Stimulated activated CD8-positive, alpha-beta memory T cell treated with anti-CD3 and anti-CD28 coated beads, Interleukin-4, amount 100 ng/mL, for 1 hour (primary cell): ENCODE results near the gene BMERB1.
"Not testable (repeated sequence)": the region's sequence is repeated elsewhere in the genome, so short reads cannot be mapped to it uniquely, and the experiment has no call there.

ENCODE experiments used
- DNase-seq, 2 donors: peaks; one replicate each; pipeline ENCODE4 v3.0.0-alpha.2; 2020; ENCODE audit warnings: low read depth in 2 of 2, low spot score in 1 of 2

The BMERB1 gene

DNA sequence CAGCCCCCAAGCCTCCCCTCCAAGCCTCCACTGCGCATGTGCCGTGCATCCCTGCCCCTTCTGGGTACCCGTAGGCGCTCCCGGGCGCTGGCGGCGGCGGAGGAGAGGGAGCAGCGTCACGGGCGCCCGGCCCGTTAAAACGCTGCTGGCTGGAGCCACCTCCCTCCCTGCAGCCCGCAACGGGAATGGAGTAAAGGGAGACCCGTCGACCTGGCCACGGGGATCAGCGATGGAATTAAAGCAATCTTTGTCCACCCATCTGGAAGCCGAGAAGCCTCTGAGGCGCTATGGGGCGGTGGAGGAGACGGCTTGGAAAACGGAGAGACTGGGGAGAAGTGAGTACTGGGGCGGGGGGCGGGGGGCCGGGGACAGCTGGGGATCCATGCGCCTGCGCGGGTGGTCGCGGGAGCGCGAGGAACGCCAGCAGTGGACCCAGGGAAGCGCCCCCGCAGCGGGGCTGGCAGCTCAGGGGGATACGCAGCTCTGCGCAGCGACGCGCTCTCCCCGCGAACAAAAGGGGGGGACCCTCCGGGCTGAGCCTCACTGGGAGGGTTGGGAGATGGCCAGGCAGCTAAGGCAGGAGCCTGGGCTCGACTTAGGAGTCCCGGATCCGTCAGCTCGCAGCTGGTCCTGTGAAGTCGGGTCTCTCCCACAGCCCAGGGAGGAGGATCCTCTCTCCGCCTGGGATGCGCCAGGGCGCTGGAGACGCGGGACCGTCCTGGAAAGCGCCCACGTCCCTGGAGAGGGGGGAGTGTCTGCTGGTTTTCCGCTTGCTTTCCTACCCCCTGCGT is at the start of gene BMERB1:
BMERB1 (plus strand) TSS at position 164 of the 791 bp plus-strand sequence; CDS start at position 230, 66 bp downstream.
- DNase-seq = peak; percentile 8 to 23

DNA sequence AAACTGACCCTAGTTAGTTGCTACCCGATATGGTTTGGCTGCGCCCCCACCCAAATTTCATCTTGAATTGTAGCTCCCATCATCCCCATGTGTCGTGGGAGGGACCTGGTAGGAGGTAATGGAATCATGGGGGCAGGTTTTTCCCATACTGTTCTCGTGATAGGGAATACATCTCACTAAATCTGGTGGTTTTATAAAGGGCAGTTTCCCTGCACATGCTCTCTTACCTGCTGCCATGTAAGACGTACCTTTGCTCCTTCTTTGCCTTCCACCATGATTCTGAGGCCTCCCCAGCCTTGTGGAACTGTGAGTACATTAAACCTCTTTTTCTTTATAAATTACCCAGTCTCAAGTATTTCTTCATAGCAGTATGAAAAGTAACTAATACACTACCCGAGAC is 46.3 kb upstream of the BMERB1 start:
- not testable (repeated sequence) for DNase-seq

DNA sequence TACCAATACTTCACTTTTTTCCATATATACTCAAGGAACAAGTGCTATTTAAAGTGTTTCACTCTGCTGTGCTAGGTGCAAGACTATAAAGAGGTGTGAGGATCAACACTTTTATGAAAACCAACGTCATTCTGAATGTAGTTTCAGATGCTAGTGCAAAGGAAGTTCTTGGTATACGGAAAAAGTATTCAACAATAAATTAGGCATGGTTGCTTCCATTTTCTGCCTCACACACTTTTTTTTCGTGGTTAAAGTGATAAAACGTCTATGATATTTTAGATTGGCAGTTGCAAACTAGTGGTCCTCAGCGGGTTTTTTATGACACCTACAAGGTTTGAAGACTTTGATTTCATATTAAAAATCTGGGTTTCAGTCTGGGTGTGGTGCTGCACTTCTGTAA is 44.5 kb upstream of the BMERB1 start:
- not testable (repeated sequence) for DNase-seq

DNA sequence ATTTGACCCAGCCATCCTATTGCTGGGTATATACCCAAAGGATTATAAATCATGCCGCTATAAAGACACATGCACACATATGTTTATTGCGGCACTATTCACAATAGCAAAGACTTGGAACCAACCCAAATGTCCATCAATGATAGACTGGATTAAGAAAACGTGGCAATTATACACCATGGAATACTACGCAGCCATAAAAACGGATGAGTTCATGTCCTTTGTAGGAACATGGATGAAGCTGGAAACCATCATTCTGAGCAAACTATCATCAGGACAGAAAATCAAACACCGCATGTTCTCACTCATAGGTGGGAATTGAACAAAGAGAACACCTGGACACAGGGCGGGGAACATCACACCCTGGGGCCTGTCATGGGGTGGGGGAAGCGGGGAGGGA is 41.4 kb upstream of the BMERB1 start:
- not testable (repeated sequence) for DNase-seq

DNA sequence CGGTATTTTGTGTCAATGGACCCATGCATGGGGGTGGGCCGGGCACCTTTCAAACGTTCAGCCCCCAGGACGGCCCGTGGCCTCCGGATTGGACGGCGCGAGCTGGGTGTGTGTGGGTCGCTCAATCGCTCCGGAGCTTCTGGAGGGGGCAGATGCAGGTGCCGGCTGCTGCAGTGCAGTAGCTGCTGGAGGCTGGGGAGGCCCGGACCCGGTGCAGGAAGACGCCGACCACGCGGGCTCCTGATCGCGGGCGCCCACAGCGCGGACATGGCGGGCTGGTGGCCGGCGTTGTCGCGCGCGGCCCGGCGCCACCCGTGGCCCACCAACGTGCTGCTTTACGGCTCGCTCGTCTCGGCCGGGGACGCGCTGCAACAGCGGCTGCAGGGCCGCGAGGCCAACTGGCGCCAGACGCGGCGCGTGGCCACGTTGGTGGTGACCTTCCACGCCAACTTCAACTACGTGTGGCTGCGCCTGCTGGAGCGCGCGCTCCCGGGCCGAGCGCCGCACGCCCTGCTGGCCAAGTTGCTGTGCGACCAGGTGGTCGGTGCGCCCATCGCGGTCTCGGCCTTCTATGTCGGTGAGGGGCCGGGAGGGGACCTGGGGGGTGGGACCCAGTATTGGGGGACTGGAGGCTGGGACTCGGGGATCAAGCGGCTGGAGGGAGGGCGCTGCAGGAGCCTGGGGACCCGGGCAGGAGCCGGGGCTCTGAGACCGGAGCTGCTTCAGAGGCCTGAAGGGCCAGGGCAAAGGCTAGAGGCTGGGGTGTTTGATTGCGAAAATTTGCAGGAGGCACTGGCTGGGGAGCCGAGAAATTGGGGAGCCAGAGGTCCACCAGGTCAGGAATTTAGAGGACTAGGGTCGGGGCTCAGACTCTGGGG is 38.5 kb upstream of the BMERB1 start, which contains the start of gene MPV17L:
MPV17L (plus strand) TSS at position 124 of the 878 bp plus-strand sequence; CDS start at position 268, 144 bp downstream.
- not testable (repeated sequence) for DNase-seq

DNA sequence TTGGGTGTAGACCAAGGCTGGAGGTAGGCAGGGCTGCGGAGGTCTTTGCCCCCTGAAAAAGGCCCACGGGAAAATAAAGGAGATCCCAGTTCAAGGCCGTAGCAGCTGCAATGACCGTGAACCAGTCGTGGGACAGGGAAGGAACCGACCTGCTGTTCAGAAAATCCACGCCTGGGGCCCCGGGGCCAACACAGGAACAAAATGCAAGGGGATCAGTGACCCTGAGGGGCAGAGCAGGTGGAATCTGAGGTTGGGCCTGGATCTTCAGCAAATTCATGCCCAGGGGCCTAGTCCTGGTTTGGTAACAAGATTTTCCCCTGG is 37.9 kb upstream of the BMERB1 start:
- DNase-seq = not testable (repeated sequence)

DNA sequence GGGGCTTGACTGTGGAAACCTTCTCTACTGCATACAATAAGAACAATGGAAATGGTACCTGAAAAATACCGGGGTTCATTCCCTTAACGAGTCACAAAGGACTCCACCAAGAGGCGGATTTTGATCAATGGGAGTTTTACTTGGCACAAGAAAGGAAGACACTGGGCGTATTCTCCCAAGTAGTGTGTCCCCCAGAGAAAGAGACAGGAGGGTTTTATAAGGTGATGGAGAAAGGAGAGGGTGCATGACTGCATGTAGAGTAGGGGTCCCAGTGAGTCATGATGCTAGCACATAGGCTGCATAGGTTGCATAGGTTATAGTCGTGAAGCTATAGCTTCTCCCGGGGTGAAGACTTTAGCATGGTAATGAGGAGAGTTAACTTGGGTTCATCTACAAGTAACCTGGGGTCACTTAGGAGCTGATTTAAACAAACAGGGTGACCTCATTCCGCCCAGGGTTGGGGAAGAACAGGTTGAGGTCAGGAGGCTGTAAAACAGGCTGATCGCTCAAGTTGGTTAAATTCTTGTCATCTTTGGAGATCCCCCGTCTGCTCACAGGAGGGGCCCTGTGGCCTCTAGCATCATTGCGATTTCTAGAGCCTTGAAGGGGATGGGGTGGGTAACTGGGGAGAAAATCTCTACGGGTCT is 37.3 kb upstream of the BMERB1 start:
- no peak for DNase-seq

DNA sequence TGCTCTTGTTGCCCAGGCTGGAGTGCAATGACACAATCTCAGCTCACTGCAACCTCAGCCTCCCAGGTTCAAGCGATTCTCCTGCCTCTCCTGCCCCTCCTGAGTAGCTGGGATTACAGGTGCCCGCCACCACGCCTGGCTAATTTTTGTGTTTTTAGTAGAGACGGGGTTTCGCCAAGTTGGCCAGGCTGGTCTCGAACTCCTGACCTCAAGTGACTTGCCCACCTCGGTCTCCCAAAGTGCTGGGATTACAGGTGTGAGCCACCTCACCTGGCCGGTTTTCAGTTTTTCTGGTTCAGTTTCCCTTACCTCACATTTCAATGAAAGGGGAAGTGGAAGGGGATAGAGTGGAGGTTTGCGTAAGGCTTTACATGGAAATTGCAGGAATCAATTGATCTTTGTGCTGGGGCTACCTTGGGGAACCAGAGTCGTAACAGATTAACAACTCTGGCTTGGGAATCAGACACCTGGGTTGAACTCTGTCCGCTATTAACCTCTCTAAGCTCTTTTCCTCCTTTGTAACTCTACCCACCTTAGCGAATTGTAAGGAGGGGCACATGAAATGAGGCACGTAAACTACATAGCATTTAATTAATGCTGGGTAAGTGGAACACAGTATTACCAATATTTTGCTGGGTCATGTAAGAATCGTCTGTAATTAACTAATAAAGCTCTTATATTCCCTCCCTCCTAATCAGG is 35.6 kb upstream of the BMERB1 start:
- no peak for DNase-seq

DNA sequence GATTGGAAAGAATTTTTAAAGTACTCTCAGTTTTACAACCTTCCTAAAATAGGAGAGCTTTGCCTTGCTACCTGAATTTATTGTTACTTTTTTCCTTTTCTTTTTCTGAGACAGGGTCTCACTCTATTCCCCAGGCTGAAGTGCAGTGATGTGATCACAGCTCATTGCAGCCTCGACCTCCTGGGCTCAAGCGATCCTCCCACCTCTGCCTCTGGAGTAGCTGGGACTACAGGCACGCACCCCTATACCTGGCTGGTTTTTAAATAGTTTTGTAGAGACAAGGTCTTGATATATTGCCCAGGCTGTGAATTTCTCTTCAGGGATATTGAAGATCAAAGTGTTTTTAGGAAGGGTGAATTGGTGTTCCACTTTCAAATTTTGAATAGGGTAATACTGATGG is 35.1 kb upstream of the BMERB1 start:
- no peak for DNase-seq

DNA sequence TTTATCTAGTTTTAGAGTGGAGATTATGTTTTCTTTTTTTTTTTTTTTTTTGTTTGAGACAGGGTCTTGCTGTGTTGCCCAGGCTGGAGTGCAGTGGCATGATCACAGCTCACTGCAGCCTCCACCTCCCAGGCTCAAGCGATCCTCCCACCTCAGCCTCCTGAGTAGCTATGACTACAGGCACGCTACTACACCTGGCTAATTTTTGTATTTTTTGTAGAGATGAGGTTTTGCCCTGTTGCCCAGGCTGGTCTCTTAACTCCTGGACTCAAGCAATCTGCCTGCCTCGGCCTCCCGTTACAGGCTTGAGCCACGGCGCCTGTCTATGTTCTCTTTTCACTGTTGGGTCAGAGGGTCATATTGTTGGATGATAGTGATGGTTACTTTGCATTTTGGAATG is 34.1 kb upstream of the BMERB1 start:
- DNase-seq = not testable (repeated sequence)

DNA sequence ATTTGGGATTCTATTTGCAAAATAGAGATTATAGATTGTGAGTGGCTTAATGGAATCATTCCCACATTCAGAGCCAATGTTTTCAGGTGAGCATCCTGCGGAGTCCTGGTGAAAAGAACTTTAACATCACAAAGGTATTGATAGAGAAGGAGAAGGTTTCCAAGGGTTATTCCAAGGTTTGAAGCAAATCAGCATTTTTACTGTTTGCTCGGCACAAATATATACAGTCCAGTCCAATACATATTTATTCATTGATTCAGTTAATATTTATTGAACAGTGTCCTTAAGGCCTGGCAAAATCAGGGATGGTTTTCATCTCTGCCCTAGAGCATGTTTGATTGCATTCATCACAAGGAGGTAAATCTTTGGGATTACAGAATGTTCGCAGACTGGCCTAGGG is 32.4 kb upstream of the BMERB1 start:
- no peak for DNase-seq

DNA sequence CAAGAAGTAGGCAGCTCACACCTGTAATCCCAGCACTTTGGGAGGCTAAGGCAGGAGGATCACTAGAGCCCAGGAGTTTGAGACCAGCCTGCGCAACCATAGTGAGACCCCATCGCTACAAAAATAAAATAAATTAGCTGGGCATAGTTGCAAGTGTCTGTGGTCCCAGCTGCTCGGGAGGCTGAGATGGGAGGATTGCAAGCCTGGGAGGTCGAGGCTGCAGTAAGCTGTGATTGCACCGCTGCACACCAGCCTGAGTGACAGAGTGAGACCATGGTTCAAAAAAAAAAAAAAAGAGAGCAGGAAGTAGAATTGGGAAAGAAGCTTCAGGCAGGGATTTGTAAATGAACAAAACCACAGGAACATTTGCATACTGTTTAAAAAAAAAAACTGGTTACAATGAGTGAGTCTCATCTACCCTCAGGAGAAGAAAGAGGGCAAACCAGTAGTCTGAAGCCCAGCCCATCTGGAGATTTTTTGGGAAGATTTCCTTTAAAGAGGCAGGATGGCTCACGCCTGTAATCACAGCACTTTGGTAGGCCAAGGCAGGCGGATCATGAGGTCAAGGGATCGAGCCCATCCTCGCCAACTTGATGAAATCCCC is 30.9 kb upstream of the BMERB1 start:
- no peak for DNase-seq

DNA sequence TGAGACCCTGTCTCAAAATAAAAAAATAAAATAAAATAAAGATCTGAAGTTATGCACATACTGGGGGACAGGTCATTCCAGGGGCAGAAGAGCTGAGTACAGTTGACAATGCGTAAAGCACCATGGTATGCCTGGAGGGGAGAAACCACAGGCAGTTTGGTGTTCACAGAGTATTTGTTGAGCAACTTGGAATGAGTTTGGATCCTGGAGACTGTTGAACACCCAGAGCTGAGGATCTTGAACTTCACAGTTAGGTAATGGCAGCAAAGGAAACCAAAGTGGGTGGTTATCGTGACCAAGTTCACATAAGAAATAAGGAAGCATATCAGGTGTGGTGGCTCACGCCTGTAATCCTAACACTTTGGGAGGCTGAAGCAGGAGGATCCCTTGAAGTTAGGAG is 30.3 kb upstream of the BMERB1 start:
- DNase-seq = not testable (repeated sequence)

DNA sequence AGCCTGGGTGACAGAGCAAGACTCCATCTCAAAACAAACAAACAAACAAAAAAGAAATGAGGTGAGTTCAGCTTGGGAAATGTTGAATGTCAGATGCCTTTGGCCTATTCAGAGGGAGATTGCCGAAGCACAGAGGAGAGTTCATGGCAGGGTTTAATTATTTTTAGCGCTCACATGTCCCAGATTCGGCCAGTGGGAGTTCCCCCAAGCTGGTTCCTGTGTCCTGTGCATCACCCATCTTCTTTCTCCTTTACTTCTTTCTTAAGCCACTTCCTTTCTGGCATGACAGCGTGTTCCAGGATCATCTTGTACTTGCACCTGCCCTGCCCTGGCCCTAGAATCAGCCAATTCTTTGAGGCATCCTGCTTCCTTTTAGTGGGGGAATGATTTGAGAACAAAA is 29.6 kb upstream of the BMERB1 start:
- no peak for DNase-seq

DNA sequence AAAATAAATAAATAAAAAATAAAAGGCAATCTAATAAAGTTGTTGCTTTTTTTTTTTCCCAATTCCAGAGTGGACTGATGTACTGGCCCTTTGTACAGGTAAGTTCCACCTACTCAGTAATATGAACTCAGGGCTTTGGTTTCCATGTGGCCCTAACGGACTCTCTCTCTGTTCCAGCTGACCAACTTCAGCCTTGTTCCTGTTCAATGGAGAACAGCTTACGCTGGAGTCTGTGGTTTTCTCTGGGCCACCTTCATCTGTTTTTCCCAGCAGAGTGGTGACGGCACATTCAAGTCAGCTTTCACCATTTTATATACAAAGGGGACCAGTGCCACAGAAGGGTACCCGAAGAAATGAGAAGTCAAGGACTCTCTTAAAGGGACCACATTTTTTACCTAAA is 26.6 kb upstream of the BMERB1 start:
- not testable (repeated sequence) for DNase-seq

DNA sequence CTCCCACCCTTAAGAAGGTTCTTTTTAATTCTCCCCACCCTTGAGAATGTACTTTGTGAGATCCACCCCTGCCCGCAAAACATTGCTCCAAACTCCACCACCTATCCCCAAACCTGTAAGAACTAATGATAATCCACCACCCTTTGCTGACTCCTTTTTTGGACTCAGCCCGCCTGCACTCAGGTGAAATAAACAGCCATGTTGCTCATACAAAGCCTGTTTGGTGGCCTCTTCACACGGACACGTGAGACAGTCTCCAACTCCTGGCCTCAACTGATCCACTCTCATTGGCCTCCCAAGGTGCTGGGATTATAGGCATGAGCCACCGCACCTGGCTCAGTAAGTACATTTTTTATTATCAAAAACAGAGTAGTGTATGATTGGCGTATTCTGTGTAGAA is 24.9 kb upstream of the BMERB1 start:
- DNase-seq = not testable (repeated sequence)

DNA sequence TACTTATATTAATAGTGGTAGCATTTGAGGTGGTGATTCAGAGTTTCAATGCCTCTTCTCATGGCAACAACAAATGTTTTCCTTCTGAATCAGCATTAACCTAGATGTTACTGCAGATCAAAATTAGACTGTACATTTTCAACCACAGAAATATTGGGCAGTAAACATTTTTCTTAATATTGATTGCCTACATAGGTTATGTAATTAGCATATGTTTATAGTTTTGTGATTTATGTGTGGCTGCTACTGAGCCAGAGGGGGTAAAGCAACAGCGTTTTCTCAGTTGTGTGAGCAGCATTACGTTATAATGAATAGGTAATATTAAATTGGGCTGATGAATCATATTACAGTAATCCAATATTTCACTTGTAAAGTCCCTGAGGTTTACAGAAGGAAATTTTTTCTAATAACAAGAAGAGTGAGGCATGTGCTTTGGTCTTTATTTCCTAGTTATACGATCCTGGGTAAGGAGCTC is 18.8 kb upstream of the BMERB1 start:
- DNase-seq = no peak

DNA sequence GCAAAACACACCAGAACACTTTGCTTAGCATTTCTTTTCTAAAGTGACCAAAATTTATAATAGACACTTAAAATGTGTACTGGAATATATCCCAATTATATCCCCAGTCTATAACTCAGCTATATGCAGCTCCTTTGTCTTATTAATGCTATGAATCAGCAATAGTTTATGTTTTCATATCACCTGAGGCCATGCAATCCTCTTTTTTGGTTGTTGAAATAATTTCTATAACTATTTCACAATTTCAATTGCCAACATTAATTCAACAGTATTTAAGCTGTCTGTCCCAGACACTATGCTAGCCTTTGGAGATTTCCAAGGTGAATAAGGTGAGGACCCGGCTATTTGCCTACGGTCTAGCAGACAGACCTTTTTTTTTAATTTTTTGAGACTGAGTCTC is 17.2 kb upstream of the BMERB1 start:
- DNase-seq = no peak

DNA sequence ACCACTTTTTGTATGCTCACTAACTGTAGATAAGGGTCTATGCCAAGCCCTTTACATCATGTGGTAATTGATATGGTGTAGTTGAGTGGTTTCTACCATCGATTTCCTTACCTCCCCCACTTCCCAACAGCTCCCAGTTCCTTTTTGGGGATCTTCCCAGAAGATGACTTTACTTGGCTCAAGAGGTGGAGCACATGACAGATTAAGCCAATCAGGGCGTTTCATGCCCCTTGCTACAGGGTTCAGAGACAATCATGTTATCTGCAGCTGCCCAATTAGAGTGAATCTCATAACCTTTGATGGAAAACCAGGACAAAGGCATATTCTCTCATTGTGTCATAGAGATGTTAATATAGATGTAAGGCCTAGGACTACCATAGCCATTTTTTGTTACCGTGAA is 16.2 kb upstream of the BMERB1 start:
- no peak for DNase-seq

DNA sequence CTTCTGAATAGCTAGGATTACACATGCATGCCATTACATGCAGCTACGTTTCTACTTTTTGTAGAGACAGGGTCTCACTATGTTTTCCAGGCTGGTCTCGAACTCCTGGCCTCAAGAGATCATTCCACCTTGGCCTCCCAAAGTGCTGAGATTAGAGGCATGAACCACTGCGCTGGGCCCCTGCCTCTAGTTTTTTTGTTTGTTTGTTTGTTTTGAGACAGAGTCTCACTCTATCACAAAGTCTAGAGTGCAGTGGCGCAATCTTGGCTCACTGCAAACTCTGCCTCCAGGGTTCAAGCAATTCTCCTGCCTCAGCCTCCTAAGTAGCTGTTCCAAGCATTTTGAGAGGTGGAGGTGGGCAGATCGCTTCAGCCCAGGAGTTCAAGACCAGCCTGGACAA is 12.7 kb upstream of the BMERB1 start:
- DNase-seq = not testable (repeated sequence)

DNA sequence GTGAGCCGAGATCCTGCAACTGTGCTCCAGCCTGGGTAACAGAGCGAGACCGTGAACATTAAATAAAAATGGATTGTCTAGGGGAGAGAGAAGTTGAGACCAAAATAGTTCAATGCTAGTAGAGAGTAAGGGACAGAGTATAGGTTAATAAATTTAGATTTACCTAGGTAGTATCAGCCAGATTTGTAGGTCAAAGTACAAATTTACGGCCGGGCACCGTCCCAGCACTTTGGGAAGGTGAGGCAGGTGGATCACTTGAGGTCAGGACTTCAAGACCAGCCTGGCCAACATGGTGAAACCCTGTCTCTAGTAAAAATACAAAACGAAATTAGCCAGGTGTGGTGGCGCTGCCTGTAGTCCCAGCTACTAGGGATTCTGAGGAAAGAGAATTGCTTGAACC is 12.2 kb upstream of the BMERB1 start:
- no peak for DNase-seq
